H9 (cell line): ENCODE data around the gene ANKRD29. TPM values are rescaled to one million over a fixed set of nuclear protein-coding genes. Genes with fewer than 3 reads are reported as not detected.

Source experiments
- DNase-seq: peaks from one replicate; pipeline ENCODE4 v3.0.0-alpha.2; 2017
- H2AFZ ChIP-seq: one replicate; pipeline ENCODE4 v1.6.1; 2013; ENCODE audit warnings: mild to moderate bottlenecking, low read length, control low read depth, moderate library complexity
- H2AK5ac ChIP-seq: 2 replicates; pipeline ENCODE4 v1.6.1; 2013; ENCODE audit warnings: low read length, control low read depth, mixed read lengths; ENCODE audit not compliant: insufficient read length
- H2BK120ac ChIP-seq: one replicate; pipeline ENCODE4 v1.6.1; 2013; ENCODE audit warnings: low read depth, mild to moderate bottlenecking, low read length, control low read depth, inconsistent platforms; ENCODE audit not compliant: poor library complexity, severe bottlenecking
- H2BK12ac ChIP-seq: 2 replicates; pipeline ENCODE4 v1.6.1; 2013; ENCODE audit warnings: low read length, control low read depth, mixed read lengths, low read depth; ENCODE audit not compliant: insufficient read length
- H2BK15ac ChIP-seq: 2 replicates; pipeline ENCODE4 v1.6.1; 2013; ENCODE audit warnings: low read depth, low read length, control low read depth
- H2BK20ac ChIP-seq: one replicate; pipeline ENCODE4 v1.6.1; 2013; ENCODE audit warnings: low read depth, mild to moderate bottlenecking, low read length, control low read depth, inconsistent platforms; ENCODE audit not compliant: poor library complexity, severe bottlenecking
- H2BK5ac ChIP-seq: 2 replicates; pipeline ENCODE4 v1.6.1; 2013; ENCODE audit warnings: low read length, control low read depth, mixed read lengths; ENCODE audit not compliant: insufficient read length
- H3K14ac ChIP-seq: 2 replicates; pipeline ENCODE4 v1.6.1; 2013; ENCODE audit warnings: low read length, control low read depth; ENCODE audit not compliant: insufficient read depth
- H3K18ac ChIP-seq: 2 replicates; pipeline ENCODE4 v1.6.1; 2013; ENCODE audit warnings: low read depth, mild to moderate bottlenecking, mixed read lengths, low read length, control low read depth; ENCODE audit not compliant: insufficient read length
- H3K23ac ChIP-seq: 2 replicates; pipeline ENCODE4 v1.6.1; 2013; ENCODE audit warnings: low read length, control low read depth, mixed read lengths, low read depth; ENCODE audit not compliant: insufficient read length
- H3K23me2 ChIP-seq: 2 replicates; pipeline ENCODE4 v1.6.1; 2013; ENCODE audit warnings: low read depth, mild to moderate bottlenecking, mixed read lengths, low read length, control low read depth; ENCODE audit not compliant: insufficient read length, poor library complexity, severe bottlenecking
- H3K27ac ChIP-seq: 2 replicates; pipeline ENCODE4 v1.5.1; 2013; ENCODE audit warnings: low read length, control low read depth, mixed read lengths, low read depth; ENCODE audit not compliant: insufficient read length
- H3K27me3 ChIP-seq: 2 replicates; pipeline ENCODE4 v1.6.1; 2013; ENCODE audit warnings: low read length, control low read depth, inconsistent platforms; ENCODE audit not compliant: insufficient read depth
- H3K4ac ChIP-seq: 2 replicates; pipeline ENCODE4 v1.6.1; 2013; ENCODE audit warnings: low read depth, mild to moderate bottlenecking, control low read depth, inconsistent platforms, low read length, moderate library complexity
- H3K4me1 ChIP-seq: 2 replicates; pipeline ENCODE4 v1.6.1; 2013; ENCODE audit warnings: low read length, control low read depth, inconsistent platforms; ENCODE audit not compliant: insufficient read depth
- H3K4me2 ChIP-seq: 2 replicates; pipeline ENCODE4 v1.6.1; 2013; ENCODE audit warnings: low read length, control low read depth, mixed read lengths; ENCODE audit not compliant: insufficient read length, insufficient read depth
- H3K56ac ChIP-seq: 2 replicates; pipeline ENCODE4 v1.6.1; 2013; ENCODE audit warnings: low read depth, mild to moderate bottlenecking, mixed read lengths, low read length, control low read depth; ENCODE audit not compliant: insufficient read length
- H3K79me1 ChIP-seq: 2 replicates; pipeline ENCODE4 v1.6.1; 2013; ENCODE audit warnings: low read depth, mild to moderate bottlenecking, moderate library complexity, low read length, control low read depth, inconsistent platforms; ENCODE audit not compliant: insufficient read depth, poor library complexity, severe bottlenecking
- H3K79me2 ChIP-seq: 2 replicates; pipeline ENCODE4 v1.6.1; 2013; ENCODE audit warnings: low read length, control low read depth, inconsistent platforms; ENCODE audit not compliant: insufficient read depth
- H3K9ac ChIP-seq: 2 replicates; pipeline ENCODE4 v1.6.1; 2013; ENCODE audit warnings: low read length, control low read depth, mixed read lengths; ENCODE audit not compliant: insufficient read length; ENCODE audit errors: extremely low read depth
- H3K9me3 ChIP-seq: one replicate; pipeline ENCODE4 v1.6.1; 2013; ENCODE audit warnings: low read depth, low read length, inconsistent platforms; ENCODE audit not compliant: control insufficient read depth
- H3T11ph ChIP-seq: one replicate; pipeline ENCODE4 v1.6.1; 2013; ENCODE audit warnings: mild to moderate bottlenecking, low read length, control low read depth, inconsistent platforms
- H4K20me1 ChIP-seq: one replicate; pipeline ENCODE4 v1.6.1; 2013; ENCODE audit not compliant: control insufficient read depth, insufficient read length, insufficient read depth
- H4K5ac ChIP-seq: 2 replicates; pipeline ENCODE4 v1.6.1; 2013; ENCODE audit warnings: low read depth, mild to moderate bottlenecking, mixed read lengths, low read length, control low read depth; ENCODE audit not compliant: insufficient read length
- H4K8ac ChIP-seq: replicated peaks from 2 replicates; pipeline ENCODE4 v1.6.1; 2013; ENCODE audit warnings: low read length, control low read depth, mixed read lengths, low read depth; ENCODE audit not compliant: insufficient read length
- H4K91ac ChIP-seq: 2 replicates; pipeline ENCODE4 v1.6.1; 2013; ENCODE audit warnings: low read depth, mild to moderate bottlenecking, moderate library complexity, mixed read lengths, low read length, control low read depth; ENCODE audit not compliant: insufficient read length
- H3K27ac Mint-ChIP-seq, 3 experiments: 2 replicates in 2 of 3; 3 replicates in 1 of 3; pipeline ENCODE4 v1.8.0; 2020 to 2021; ENCODE audit warnings: mixed read lengths in 3 of 3, mild to moderate bottlenecking in 1 of 3, moderate library complexity in 1 of 3
- H3K27me3 Mint-ChIP-seq: 2 replicates; pipeline ENCODE4 v1.8.0; 2021; ENCODE audit warnings: low read depth, mild to moderate bottlenecking, moderate library complexity, mixed read lengths
- H3K36me3 Mint-ChIP-seq, 3 experiments: 2 replicates in 2 of 3; 3 replicates in 1 of 3; pipeline ENCODE4 v1.8.0; 2020 to 2021; ENCODE audit warnings: low read depth in 3 of 3, mixed read lengths in 3 of 3; ENCODE audit not compliant: insufficient read depth in 1 of 3
- H3K4me1 Mint-ChIP-seq, 2 experiments: 2 replicates each; pipeline ENCODE4 v1.8.0; 2020; ENCODE audit warnings: mixed read lengths in 2 of 2
- H3K4me3 Mint-ChIP-seq, 2 experiments: 2 replicates in 1 of 2; 3 replicates in 1 of 2; pipeline ENCODE4 v1.8.0; 2020 to 2021; ENCODE audit warnings: mild to moderate bottlenecking in 2 of 2, mixed read lengths in 2 of 2, moderate library complexity in 1 of 2
- H3K9me3 Mint-ChIP-seq, 2 experiments: 2 replicates in 1 of 2; 3 replicates in 1 of 2; pipeline ENCODE4 v1.8.0; 2020; ENCODE audit warnings: mild to moderate bottlenecking in 2 of 2, mixed read lengths in 2 of 2, moderate library complexity in 1 of 2
- CTCF ChIP-seq: fragments of 200-600 bp; sonication (generic); conservative IDR thresholded peaks from 3 replicates; pipeline ENCODE4 v1.8.0; 2021; ENCODE audit warnings: antibody characterized with exemption, mild to moderate bottlenecking
- WGBS: extraction: QIAGEN DNeasy Blood & Tissue Kit; methylation state at CpG from one replicate; pipeline ENCODE4 v1.1.7; 2013; ENCODE audit warnings: missing lambda C conversion rate, low lambda C conversion rate, mixed read lengths; ENCODE audit not compliant: insufficient read length; ENCODE audit errors: extremely low coverage; 5-methylcytosine and 5-hydroxymethylcytosine counted together
- total RNA-seq: library from RNA; stranded (reverse); gene quantifications from 2 replicates; pipeline ENCODE4 v1.2.1, GENCODE V29; 2021

Gene ANKRD29
- total RNA-seq, 1 experiment from 2014 or later, result 2.1 TPM

DNA sequence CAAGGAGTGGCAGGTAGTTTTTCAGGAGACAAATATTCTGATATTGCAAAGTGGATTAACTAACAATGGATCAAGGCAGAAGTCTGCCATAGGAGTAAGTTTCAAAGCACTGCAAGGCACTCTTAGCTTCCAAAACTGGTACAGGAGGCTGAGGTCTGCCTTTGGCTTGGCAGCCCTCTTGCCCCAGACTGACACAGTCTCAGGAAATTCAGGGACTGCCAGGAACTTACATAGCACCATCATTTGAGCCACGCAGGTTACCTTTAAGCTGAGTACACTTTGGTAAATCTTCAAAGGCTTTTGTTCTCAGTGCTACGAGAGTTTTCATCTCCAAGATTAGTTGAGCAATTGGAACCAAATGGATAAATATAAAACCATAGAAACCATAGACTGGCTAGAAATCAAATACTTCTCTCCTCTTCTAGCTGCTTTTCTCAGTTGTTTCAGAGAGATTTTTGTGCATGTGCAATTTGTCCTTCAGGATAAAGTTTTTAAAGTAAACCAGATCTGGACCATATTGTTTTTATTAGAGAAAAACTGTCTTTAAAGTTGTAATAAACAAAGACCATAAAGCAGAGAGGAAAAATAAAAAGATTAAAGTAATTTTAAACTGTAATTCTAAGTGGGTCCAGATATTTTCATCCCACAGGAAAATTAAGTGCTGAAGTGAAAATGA lies 18.8 kb downstream of the ANKRD29 start:
- H3K27ac Mint-ChIP-seq, result no peak overlapping the region

More for the DNA sequence above, 18.8 kb downstream of the ANKRD29 start:
- H2BK15ac ChIP-seq, result no peak overlapping the region
- H3K18ac ChIP-seq, result no peak overlapping the region
- H2BK5ac ChIP-seq, result no peak overlapping the region
- no peak overlapping the region for H3T11ph ChIP-seq
- no peak overlapping the region for H4K8ac ChIP-seq
- H3K4me3 Mint-ChIP-seq, result no peak overlapping the region
- WGBS, result no CpG with 5 or more reads among the region's 2 CpGs
- peaks cover 7% of the 10 kb centered on the region for H3K9me3 ChIP-seq
- no peak overlapping the region for H2BK20ac ChIP-seq
- no peak overlapping the region for H2AK5ac ChIP-seq
- H3K4me1 Mint-ChIP-seq, result peaks cover 14 to 19% of the 10 kb centered on the region in 2 experiments
- H3K27ac ChIP-seq, result no peak overlapping the region
- H2AFZ ChIP-seq, result no peak overlapping the region
- H3K23me2 ChIP-seq, result no peaks in the 10 kb centered on the region
- no peak overlapping the region for H3K56ac ChIP-seq
- H4K20me1 ChIP-seq, result no peaks in the 10 kb centered on the region
- H3K79me1 ChIP-seq, result no peaks in the 10 kb centered on the region
- no peak overlapping the region for H4K91ac ChIP-seq
- no peaks in the 10 kb centered on the region; the same call in 1 of the 2 replicates for H3K27me3 Mint-ChIP-seq
- no peak overlapping the region for H4K5ac ChIP-seq
- H3K4ac ChIP-seq, result no peak overlapping the region
- DNase-seq, result no peak
- H3K4me2 ChIP-seq, result no peak overlapping the region
- H3K27me3 ChIP-seq, result no peaks in the 10 kb centered on the region
- H3K9me3 Mint-ChIP-seq, result peaks cover 7 to 9% of the 10 kb centered on the region in 2 experiments; a peak in 3 of 5 replicates
- H2BK12ac ChIP-seq, result no peak overlapping the region
- no peak overlapping the region for H2BK120ac ChIP-seq
- H3K9ac ChIP-seq, result no peak overlapping the region
- no peak overlapping the region for H3K23ac ChIP-seq
- peaks cover 3 to 6% (median 6%) of the 10 kb centered on the region in 3 experiments; a peak in 6 of 7 replicates for H3K36me3 Mint-ChIP-seq
- no peak overlapping the region for H3K14ac ChIP-seq
- no peak for TF ChIP-seq CTCF
- no peaks in the 10 kb centered on the region; the same call in 1 of the 2 replicates for H3K4me1 ChIP-seq
- H3K79me2 ChIP-seq, result no peaks in the 10 kb centered on the region
